Mononuclear cell (primary cell): ENCODE data around the gene CNP. TPM values are rescaled to one million over a fixed set of nuclear protein-coding genes. Genes with fewer than 3 reads are reported as not detected.

ENCODE experiments used
- H3K27me3 ChIP-seq: 2 replicates; pipeline ENCODE4 v1.6.0; 2011; ENCODE audit warnings: low read length, control low read depth; ENCODE audit not compliant: insufficient read depth
- H3K4me1 ChIP-seq: 2 replicates; pipeline ENCODE4 v1.5.1; 2011; ENCODE audit warnings: mild to moderate bottlenecking, low read length, control low read depth; ENCODE audit not compliant: insufficient read depth
- H3K4me3 ChIP-seq: 2 replicates; pipeline ENCODE4 v1.5.1; 2011; ENCODE audit warnings: mild to moderate bottlenecking, low read length, moderate library complexity
- H3K9me3 ChIP-seq: 2 replicates; pipeline ENCODE4 v1.5.1; 2011; ENCODE audit warnings: low read depth, mild to moderate bottlenecking, control low read depth, low read length
- total RNA-seq: library from RNA; depleted of rRNA; stranded (reverse); fragments of >200 nt; gene quantifications from one replicate; pipeline ENCODE4 v1.2.3, GENCODE V29; 2012

Gene CNP
- total RNA-seq, 1 donor, result 16.7 TPM

GRCh38 chr17:41975099-41976083, 8.8 kb downstream of the CNP start:
- Histone ChIP-seq H3K4me3 (no peak overlapping the region), H3K4me1 (peaks cover 7% of the 10 kb centered on the region), H3K27me3 (no peaks in the 10 kb centered on the region), H3K9me3 (no peaks in the 10 kb centered on the region)

- no peak overlapping the region for H3K4me3 ChIP-seq
- no peaks in the 10 kb centered on the region for H3K9me3 ChIP-seq
- no peaks in the 10 kb centered on the region for H3K27me3 ChIP-seq
- H3K4me1 ChIP-seq, result no peaks in the 10 kb centered on the region
Observed at GRCh38 chr17:41976142-41976768, 9.7 kb downstream of the CNP start.

GRCh38 chr17:41977991-41978390, 11.4 kb downstream of the CNP start:
- H3K27me3 ChIP-seq, result no peaks in the 10 kb centered on the region
- no peaks in the 10 kb centered on the region for H3K9me3 ChIP-seq
- H3K4me1 ChIP-seq, result no peaks in the 10 kb centered on the region
- no peak overlapping the region for H3K4me3 ChIP-seq

- Histone ChIP-seq H3K27me3 (no peaks in the 10 kb centered on the region), H3K4me1 (no peaks in the 10 kb centered on the region), H3K9me3 (no peaks in the 10 kb centered on the region), H3K4me3 (no peak overlapping the region)
Observed at GRCh38 chr17:41982026-41982760, 15.6 kb downstream of the CNP start.

- no peaks in the 10 kb centered on the region for H3K4me1 ChIP-seq
- no peaks in the 10 kb centered on the region for H3K9me3 ChIP-seq
- H3K27me3 ChIP-seq, result no peaks in the 10 kb centered on the region
Observed at GRCh38 chr17:41984454-41984853, 17.9 kb downstream of the CNP start.

GRCh38 chr17:41985919-41986318, 19.3 kb downstream of the CNP start:
- no peak overlapping the region for H3K4me3 ChIP-seq
- H3K27me3 ChIP-seq, result no peaks in the 10 kb centered on the region
- H3K9me3 ChIP-seq, result no peaks in the 10 kb centered on the region
- no peaks in the 10 kb centered on the region for H3K4me1 ChIP-seq

More at GRCh38 chr17:41984454-41984853, 17.9 kb downstream of the CNP start:
- no peak overlapping the region for H3K4me3 ChIP-seq

- no peak overlapping the region for H3K4me3 ChIP-seq
- no peaks in the 10 kb centered on the region for H3K27me3 ChIP-seq
- no peaks in the 10 kb centered on the region for H3K4me1 ChIP-seq
- H3K9me3 ChIP-seq, result no peaks in the 10 kb centered on the region
Observed at GRCh38 chr17:41986634-41987033, 20.0 kb downstream of the CNP start.

GRCh38 chr17:41987642-41988041, 21.0 kb downstream of the CNP start:
- H3K4me1 ChIP-seq, result no peaks in the 10 kb centered on the region
- H3K27me3 ChIP-seq, result no peaks in the 10 kb centered on the region
- H3K9me3 ChIP-seq, result no peaks in the 10 kb centered on the region

GRCh38 chr17:41988418-41988817, 21.8 kb downstream of the CNP start:
- H3K4me1 ChIP-seq, result no peaks in the 10 kb centered on the region
- H3K4me3 ChIP-seq, result no peak overlapping the region
- H3K9me3 ChIP-seq, result no peaks in the 10 kb centered on the region
- H3K27me3 ChIP-seq, result no peaks in the 10 kb centered on the region

More at GRCh38 chr17:41987642-41988041, 21.0 kb downstream of the CNP start:
- no peak overlapping the region for H3K4me3 ChIP-seq

- H3K27me3 ChIP-seq, result no peaks in the 10 kb centered on the region
- no peaks in the 10 kb centered on the region for H3K9me3 ChIP-seq
- no peaks in the 10 kb centered on the region for H3K4me1 ChIP-seq
- H3K4me3 ChIP-seq, result no peak overlapping the region
Observed at GRCh38 chr17:41989702-41990419, 23.3 kb downstream of the CNP start.

- H3K4me3 ChIP-seq, result no peak overlapping the region
- H3K27me3 ChIP-seq, result no peaks in the 10 kb centered on the region
- peaks cover 7% of the 10 kb centered on the region for H3K4me1 ChIP-seq
- no peaks in the 10 kb centered on the region for H3K9me3 ChIP-seq
Observed at GRCh38 chr17:41992576-41992975, 26.0 kb downstream of the CNP start.

GRCh38 chr17:41996855-41997164, 30.2 kb downstream of the CNP start:
- H3K27me3 ChIP-seq, result no peaks in the 10 kb centered on the region
- no peaks in the 10 kb centered on the region for H3K9me3 ChIP-seq
- H3K4me3 ChIP-seq, result no peak overlapping the region
- peaks cover 7% of the 10 kb centered on the region for H3K4me1 ChIP-seq

GRCh38 chr17:41998497-41998896, 31.9 kb downstream of the CNP start:
- H3K9me3 ChIP-seq, result no peaks in the 10 kb centered on the region
- H3K4me3 ChIP-seq, result no peak overlapping the region
- H3K27me3 ChIP-seq, result no peaks in the 10 kb centered on the region
- H3K4me1 ChIP-seq, result peaks cover 21% of the 10 kb centered on the region

- no peaks in the 10 kb centered on the region for H3K9me3 ChIP-seq
- H3K4me1 ChIP-seq, result peaks cover 21% of the 10 kb centered on the region
- H3K27me3 ChIP-seq, result no peaks in the 10 kb centered on the region
- H3K4me3 ChIP-seq, result no peak overlapping the region
Observed at GRCh38 chr17:42000413-42001133, 34.0 kb downstream of the CNP start.
